Effector CD8-positive, alpha-beta T cell (primary cell): Measurements from ENCODE around the gene RHCE.
"Not testable (repeated sequence)": the region's sequence is repeated elsewhere in the genome, so short reads cannot be mapped to it uniquely, and the experiment has no call there.

Experiments used
- DNase-seq: peaks from one replicate; lab custom pipeline; 2025; lab: John Stamatoyannopoulos, UW

Gene RHCE

DNA sequence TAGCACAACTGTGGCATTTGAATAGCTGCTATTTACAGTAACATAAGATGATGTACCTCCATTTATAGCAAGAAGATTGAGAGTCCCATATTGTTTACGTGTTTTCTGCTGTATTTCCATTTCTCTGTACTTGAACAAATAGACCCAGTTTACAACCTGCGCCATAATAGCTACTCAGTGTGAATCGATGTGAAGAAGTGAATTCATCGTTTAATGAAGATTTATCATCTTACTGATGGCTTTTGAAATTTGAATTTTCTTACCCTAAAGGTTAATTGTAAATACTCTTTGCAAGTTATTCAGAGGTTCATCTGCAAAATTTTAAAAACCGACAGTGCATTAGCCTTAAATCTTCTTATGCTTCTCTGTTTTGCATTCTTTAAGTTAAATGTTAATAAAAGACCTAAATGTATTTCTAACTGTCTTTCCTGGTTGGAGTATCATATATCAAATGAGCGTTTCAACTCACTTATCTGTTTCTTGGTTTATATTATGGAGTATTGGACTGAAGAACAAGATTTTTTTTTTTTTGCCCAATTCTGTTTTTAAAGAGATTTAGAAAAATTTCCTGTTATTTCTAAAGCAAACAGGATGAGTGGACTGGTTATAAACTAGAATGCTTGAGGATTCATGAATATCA lies 12.2 kb upstream of the RHCE start:
- DNase-seq, result no peak

DNA sequence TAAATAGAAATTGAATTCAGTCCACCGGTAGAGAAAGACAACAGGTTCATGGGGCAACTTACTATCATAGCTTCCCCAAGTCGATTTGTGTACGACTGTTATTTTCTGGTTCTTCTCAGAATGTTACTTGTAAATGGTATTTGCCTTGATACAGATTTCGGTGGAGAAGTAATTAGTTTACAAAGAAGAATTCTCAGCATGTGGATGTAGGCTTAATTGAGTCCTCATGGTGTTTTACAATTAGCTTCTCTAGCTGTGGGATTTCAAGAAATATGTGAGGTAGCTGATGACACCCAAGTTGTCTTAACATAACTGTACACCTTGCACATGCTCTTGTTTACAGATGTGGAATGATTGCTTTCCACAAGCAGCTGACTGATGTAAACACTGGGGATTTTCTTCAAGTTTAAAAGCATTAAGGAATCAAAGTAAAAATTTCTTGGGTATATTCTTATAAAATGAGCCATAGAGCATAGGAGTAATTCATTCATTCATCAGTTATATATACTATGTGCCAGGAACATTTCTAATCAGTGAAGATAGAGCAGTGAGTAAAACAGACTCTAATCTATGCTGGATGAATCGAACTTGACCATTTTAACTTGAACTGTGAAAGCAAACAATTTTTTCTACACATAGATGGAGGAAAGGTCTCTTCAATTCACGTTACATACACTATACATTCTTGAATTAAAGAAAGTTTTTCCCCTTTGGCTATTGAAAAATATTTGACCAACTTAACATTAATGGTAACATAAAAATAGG lies 11.5 kb upstream of the RHCE start:
- no peak for DNase-seq

DNA sequence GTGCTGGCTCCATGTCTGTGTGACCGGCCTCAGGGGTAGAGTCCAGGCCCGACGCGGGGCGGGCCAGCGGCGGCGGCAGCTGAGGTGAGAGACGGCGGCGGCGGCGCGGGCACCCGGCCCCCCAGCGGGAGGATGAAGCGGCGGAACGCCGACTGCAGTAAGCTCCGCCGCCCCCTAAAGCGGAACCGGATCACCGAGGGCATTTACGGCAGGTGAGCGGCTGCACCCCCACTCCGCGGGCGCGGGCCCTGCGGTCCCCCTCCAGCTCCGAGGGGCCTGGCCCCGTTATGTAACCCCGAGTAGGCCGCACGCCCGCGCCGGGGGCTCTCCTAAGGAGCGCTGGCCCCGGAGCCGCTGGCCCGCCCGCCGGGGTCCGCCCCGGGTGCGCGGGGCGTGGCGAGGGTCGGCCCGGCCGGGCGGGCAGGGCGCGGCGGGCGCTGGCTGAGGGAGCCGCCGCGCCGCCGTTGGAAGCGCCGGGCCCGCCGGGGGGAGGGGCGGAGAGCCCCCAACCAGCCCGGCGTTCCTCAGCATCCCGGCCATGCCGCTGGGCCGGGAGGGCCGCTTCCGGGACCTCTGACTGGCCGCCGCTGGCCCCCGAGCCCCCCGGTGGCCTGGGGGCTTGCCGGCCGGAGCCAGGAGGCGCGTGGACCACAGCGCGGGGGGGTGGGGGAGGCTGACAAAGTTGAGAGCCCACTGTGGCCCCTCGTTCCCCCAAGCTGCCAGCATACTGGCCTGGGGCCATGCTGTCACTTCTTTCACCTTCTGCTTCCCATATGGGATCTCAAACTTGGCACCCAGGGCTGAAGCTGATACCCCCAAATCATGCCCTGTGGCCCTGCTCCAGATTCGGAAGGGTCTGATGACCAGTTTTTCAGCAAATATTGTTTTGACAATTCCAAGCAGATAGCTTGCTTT lies 10.6 kb upstream of the RHCE start:
- DNase-seq, result peak; percentile 73

DNA sequence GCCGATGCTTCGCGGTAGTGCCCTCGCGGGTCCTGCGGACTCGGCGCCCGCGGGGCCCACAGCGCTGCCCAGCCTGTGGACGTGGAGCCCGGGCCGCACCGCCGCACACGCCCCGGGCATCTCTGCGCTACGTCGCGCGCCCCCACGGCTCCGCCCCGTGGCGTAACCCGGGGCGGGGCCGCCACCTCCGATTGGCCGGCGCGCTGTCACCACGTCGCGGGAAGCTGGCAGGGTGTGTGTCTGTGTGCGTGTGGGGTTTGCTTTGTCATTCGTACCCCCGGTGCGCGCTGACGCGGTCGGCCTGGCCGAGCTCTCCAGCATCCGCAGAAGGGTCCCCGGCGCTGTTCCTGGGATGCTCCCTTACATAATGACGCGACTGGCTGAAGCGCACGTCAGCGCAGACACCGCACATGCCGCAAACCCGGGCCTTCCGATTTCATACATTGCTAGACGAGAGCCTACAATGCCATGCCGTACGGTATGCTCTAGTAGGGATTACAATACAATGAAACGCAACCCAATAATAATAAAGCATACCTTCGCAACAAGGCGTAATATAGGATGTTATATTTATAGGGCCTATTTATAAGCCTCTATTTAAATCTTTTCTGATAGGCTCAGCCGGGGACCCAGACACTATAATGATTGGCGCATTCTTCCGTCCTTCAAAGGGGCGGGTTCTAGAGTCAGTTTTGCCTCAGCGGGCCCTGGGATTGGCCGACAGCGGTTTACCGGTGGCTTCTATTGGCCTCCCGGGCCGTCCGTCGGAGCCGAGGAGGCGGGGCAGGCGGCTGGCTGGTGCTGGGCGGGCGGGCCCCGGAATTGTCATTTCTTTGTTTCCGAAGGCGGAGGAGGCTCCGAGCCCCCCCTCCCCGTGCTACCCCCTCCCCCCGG lies 9.7 kb upstream of the RHCE start, which contains the start of gene MACO1:
TSS of gene MACO1 (plus strand) at position 825 of the 894 bp plus-strand sequence. CDS start 202 bp downstream, outside the sequence.
- DNase-seq, result peak; percentile 94

DNA sequence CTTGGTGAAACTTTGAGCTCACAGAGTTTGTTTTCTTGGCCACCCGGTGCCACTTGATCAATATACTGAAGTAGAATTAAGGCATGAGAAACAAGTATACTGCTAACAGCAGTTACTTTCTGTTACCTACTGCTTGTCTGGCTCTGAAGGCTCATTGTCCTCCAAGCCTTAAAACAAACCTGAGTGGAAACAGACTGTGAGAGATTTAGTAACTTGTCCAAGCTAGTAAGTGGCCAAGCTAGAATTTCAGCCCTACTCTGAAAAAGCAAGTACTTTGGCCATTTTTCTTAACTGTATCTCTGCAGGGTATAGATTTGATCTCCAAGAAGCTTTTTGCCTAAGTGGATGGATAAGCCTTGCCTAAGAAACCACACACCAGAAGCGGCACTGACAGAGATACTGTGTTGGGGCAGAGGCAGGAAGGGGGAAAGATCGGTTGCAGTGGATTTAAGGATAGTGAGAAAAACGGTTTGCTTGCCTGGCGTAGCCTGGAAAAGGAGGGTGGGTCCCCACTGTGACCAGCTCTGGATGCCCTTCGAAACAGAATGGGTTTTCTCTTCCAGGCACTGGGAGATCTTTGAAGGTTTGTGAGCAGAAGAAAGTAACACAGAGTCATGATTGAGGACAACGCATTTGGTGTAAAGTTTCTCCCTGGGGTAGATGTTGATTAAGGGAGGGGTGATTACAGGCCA lies 8.0 kb upstream of the RHCE start:
- no peak for DNase-seq

DNA sequence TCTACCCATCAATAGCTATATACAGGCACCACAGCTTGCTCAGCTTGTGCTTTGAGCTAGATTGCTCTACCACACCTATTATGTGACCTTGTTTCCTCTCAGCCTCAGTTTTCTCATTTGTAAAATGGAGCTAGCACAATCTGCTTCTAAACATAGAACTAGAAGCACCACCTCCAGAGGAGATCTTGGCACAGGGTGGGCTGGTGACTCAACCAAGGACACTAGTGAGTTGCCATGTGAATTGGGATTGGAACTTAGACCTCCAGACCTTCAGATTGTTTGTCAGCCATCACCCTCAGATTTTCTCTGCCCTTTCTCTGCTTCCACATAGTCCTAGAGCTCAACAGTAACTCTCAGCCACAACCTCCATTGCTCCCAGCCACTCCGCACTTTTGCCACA lies 7.1 kb upstream of the RHCE start:
- DNase-seq, result no peak

DNA sequence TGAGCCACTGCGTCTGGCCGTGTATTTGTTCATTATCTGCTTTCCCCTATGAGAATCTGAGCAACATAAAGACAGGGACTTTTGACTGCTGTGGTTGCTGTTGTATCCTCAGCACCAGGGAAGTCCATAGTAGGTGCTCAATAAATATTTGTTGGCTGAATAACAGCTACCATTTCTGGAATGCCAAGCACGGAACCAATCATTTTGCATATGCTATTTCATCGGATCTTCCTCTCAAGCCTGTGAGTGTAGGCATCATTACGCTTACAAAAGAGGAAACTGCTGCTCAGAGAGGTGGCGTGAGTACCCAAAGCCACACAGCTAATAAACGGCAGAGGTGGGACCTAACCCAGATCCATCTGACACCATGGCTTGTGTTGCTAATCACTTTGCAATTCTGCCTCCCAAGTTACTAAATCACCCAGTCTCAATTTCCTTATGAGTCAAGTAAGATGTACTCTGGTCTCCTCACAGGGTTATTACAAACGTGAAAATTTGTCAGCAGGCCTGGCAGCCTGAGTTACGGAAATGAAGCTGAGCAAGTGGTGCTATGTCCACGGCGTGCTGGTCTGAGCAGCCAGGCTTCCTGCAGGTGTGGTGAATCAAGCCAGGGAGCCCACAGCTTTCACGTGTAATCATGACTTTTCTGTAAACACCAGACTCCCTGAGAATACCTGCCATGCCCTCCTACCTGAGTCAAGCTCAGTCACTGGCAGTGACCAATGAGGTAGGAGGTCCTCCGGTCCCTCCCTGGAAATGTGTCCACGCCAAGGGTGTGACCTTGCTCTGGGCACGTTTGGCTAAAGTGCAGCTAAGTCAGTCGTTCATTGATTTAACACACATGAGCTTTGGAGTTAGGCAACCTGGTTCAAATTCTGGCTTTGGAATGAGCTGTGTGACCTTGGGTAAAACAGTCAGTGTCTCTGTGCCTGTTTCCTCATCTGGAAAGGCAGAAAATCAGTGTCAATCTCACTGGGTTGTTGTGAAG lies 4.8 kb upstream of the RHCE start:
- DNase-seq, result no peak

DNA sequence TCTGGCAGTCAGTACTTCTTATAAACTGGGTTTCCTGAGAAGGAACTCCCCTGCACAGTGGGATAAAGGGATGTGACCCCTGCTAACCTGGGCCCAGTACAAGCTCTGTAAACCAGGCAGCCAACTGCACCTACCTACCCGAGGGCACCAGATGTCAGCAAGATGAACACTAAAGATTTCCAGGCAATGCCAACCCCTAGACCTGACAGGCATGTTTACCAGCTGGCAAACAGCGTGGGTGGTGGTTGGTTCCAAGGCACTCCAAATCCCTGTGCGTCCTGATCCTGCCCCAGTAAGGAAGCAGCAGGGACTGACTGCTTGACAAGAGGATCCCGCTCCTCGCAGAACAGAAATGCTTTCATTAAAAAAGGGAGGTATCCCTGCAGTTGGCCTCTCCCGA lies 2.6 kb upstream of the RHCE start:
- DNase-seq, result not testable (repeated sequence)

DNA sequence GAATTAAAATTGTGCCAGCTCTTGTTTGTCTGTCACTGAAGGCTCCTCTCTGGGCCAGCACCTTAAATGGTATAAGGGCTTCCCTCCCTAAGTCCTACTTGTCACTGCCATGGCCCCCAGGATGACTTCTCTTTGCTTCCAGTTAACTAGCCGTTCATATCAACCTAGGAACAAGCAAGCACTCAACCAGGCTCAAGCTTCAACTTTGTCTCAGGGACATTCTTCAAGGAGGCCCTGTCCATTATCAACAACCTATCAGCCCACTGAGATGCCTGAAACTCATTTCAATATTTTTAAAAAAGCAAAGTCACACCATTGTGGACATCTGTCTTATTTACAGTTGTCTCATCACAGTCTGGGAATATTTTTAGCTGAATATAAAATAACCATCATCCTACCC lies 1.3 kb downstream of the RHCE start:
- DNase-seq, result not testable (repeated sequence)

DNA sequence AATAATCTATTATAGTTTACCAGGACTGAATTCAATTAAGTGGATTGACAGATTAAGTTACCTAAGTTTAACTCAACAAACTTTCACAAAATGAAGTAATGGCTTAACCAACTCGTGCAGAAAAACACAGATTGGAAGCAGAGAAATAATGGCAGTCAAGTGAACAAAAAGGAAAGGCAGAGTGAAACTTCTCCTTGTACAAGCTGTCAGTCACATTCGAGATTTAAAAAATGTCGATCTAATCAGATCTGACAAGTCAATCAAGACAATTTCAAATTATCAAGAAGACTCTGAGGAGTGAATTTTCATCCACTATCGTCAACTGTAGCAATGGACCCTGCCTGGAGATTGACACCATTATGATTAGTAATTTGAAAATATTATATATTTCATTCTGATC lies 3.3 kb downstream of the RHCE start:
- not testable (repeated sequence) for DNase-seq

DNA sequence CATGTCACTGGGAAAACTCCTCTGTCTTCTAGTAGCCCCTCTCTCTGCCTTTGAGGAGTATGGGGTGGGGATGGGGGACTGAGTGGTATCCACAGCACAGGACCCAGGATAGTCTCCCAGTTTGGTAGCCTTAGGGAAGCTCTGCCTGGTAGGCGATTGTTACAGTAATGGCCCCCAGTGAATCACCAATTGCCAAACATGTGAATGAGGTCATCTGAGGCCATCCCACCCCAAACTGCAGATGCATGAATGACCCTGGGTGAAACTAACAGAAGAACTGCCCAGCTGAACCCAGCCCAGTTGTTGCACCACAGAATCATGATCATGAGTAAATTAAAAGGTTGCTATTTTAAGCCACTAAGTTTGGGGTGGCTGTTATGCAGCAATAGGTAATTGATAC lies 6.0 kb downstream of the RHCE start:
- not testable (repeated sequence) for DNase-seq

DNA sequence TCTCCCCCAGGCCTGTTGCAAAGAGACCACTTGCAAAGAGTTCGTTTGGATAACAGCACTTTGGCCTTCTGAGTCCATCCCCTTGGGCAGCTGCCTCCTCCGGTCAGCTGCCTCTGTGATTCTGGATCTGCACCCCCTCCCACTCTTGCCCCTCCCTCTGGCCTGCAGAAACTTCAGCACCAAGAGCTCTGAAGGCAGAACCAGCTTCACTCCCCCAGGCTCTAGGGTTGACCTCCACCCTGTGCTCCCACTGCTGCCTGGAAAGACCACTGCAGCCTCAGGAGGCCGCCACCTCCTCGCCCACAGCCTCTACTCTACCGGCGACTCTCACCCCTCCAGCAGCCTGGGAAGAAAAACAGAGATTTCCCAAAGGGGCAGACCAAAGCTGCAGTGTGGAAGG lies 6.5 kb downstream of the RHCE start:
- DNase-seq, result not testable (repeated sequence)

DNA sequence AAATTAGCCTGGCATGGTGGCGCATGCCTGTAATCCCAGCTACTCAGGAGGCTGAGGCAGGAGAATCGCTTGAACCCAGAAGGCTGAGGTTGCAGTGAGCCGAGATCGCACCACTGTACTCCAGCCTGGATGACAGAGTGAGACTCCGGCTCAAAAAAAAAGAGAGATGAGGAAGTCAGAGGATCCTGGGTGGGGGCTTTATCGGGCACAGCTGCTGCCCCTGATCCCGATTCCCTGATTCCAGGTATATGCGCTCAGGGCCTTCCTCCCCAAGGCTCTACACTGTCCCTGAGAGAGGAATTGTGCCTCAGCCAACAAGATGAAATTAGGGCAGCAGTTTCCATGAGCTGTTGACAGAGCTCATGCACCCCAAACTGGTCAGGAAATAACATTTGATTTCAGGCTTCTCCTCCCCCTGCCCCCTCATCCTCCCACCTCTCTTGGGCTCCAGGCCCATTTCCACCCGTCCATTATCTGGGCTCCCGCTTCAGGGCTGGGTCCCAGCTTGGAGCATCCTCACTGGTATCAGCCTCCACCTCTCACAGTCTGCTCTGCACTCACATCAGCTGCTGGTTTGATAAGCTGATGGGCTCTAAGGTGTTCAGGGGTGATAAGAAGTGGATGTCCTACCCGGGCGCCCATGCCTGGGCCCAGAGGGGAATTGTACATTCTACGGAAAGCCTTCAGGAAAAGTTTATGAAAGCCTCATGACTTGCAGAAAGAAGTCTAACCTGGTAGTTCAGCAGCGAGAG lies 7.6 kb downstream of the RHCE start:
- not testable (repeated sequence) for DNase-seq

DNA sequence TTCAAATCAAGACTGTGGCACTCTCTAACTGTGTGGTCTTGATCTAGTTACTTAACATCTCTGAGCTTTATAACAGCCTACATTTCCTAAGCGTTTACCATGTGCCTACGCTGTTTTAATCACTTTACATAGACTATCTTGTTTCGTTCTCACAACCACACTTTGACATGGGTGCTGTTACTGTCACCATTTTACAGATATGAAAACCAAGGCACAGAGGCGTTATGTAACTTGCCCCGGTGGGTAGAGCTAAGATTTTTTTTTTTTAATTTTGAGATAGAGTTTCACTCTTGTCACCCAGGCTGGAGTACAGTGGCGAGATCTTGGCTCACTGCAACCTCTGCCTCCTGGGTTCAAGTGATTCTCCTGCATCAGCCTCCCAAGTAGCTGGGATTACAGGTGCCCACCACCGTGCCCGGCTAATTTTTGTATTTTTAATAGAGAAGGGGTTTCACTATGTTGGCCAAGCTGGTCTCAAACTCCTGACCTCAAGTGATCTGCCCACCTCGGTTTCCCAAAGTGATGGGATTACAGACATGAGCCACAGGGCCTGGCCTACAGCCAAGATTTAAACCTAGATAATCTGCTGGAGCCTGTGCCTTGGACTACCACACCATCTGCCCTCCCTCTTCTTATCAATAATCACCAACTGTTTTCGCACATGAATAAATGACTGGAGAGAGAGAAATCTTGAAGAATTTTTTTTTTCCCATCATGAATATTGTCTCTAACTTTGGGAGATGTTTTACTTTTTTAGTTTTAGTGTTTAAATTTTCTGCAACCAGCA lies 10.8 kb downstream of the RHCE start:
- DNase-seq, result not testable (repeated sequence)

DNA sequence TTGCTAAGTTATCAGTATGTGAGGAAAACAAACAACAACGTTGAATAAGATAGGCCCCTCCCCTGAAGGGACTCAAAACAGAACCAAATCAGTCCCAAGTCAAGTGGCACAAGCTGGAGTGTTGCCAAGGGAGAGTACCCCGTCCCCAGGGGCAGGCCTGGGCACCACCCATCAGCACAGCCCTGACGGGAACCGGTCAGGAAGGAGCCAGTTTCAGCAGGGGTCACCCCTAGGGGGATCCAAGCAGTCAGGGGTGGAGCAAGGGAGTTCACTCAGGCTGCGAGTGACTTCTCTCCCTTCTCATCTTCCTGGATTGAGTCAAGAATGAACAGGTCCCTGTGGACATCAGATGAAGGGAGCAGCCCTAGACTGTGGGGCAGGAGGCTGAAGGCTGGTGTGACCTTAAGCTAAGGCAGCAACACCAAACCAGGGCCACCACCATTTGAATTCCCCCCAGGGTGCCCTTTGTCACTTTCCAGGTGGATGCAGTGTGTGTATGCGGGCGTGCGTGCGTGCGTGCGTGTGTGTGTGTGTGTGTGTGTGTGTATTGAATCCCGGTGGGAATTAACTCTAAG lies 14.8 kb downstream of the RHCE start:
- DNase-seq, result not testable (repeated sequence)

DNA sequence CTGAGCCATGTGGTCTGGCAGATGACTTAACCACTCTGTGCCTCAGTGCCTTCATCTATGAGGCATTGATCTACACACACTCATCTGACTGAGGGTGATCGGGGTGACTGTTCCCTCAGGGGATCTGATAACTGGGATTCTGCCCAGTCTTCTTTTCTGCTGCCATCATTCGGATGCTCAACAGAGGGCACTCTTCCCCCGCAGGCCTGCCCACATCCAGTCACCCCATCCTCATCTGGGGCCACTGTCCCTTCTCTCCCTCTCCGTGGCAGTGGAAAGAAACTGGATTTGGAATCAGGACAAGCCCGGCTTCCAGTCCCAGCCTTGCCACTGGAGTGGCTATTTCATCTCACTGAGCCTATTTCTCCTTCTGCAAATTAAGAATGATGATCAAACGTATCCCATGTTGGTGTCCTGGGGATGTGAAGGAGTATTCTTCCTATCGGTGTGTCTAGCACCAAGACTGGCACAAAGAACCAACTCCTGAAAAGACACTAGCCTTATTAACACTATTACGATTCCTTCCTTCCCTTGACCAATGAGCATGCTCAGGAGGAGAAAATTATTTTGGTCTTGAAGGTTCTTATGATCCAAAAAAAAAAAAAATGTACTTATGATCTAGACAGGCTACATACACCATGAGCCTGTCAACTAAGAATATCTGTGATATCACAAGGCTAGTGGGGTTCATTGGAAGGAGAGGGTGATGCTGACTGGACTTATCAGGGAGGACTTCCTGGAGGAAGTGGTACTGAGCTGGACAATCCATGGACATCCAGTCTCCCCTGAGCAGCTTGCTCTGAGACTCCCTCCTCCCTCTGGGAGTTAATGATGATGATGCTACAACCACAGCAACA lies 17.4 kb downstream of the RHCE start:
- DNase-seq, result not testable (repeated sequence)

DNA sequence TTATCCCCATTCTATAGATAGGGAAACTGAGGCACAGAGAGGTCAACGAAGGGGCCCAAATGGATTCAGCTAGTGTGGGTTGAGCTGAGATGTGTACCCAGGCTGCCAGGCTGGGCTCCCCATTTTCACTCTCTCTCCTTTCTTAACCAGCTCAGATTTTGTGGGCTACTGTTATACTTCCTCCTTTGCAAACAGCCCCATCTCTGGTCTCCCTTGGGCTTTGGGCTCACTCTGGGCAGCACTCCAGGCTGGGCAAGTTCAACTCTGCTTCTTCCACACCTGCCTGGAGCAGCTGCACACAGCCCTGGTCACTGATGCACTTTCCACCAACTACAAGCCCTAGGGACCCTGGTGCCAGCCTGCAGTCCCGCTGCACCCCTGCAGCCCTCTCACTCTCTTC lies 22.5 kb downstream of the RHCE start:
- DNase-seq, result not testable (repeated sequence)
